WTC11 (cell line): ENCODE data around the gene KCND3. TPM values are rescaled to one million over a fixed set of nuclear protein-coding genes. Genes with fewer than 3 reads are reported as not detected.

Source experiments
- ATAC-seq: fragments of 200-7000 bp; cut with Tn5 transposase; 2 replicates; pipeline ENCODE4 v1.10.0; 2021; ENCODE audit warnings: mild to moderate bottlenecking, moderate library complexity
- CTCF ChIA-PET: fragments of 300-600 bp; sonication (Branson Sonifier 250); formaldehyde crosslinking; loops from one replicate; lab custom pipeline; 2021; ENCODE audit warnings: antibody characterized with exemption; lab: Charles Lee
- POLR2A ChIA-PET: fragments of 350-600 bp; sonication (Branson Sonifier 250); formaldehyde crosslinking; loops from one replicate; lab custom pipeline; 2021; ENCODE audit warnings: antibody characterized with exemption; lab: Charles Lee
- DNase-seq: peaks from one replicate; pipeline ENCODE4 v3.0.0; 2021; ENCODE audit warnings: low spot score
- H3K27ac Mint-ChIP-seq: 2 replicates; pipeline ENCODE4 v1.8.0; 2021; ENCODE audit warnings: mixed read lengths
- H3K27me3 Mint-ChIP-seq: 2 replicates; pipeline ENCODE4 v1.8.0; 2021; ENCODE audit warnings: low read depth, mild to moderate bottlenecking, moderate library complexity, mixed read lengths
- H3K36me3 Mint-ChIP-seq: 2 replicates; pipeline ENCODE4 v1.8.0; 2021; ENCODE audit warnings: mixed read lengths
- H3K4me1 Mint-ChIP-seq: 2 replicates; pipeline ENCODE4 v1.8.0; 2022; ENCODE audit warnings: mixed read lengths
- H3K4me3 Mint-ChIP-seq: 2 replicates; pipeline ENCODE4 v1.8.0; 2021; ENCODE audit warnings: mild to moderate bottlenecking, moderate library complexity, mixed read lengths
- H3K9me3 Mint-ChIP-seq: 2 replicates; pipeline ENCODE4 v1.8.0; 2021; ENCODE audit warnings: mixed read lengths
- CBFB ChIP-seq: sonication (generic); formaldehyde crosslinking; IDR thresholded peaks from 2 replicates; pipeline ENCODE4 v1.8.1; 2022; ENCODE audit warnings: mild to moderate bottlenecking, low read depth, missing genetic modification reagents
- CREB1 ChIP-seq: sonication (generic); formaldehyde crosslinking; IDR thresholded peaks from 2 replicates; pipeline ENCODE4 v1.8.0; 2023; ENCODE audit warnings: mild to moderate bottlenecking, missing genetic modification reagents
- CREM ChIP-seq: sonication (generic); formaldehyde crosslinking; IDR thresholded peaks from 2 replicates; pipeline ENCODE4 v1.8.1; 2022; ENCODE audit warnings: mild to moderate bottlenecking, missing genetic modification reagents, moderate library complexity
- ELF4 ChIP-seq: sonication (generic); formaldehyde crosslinking; IDR thresholded peaks from 2 replicates; pipeline ENCODE4 v1.8.1; 2022; ENCODE audit warnings: low read depth, mild to moderate bottlenecking, moderate library complexity, missing genetic modification reagents
- FOXJ3 ChIP-seq: sonication (generic); formaldehyde crosslinking; IDR thresholded peaks from 2 replicates; pipeline ENCODE4 v1.9.0; 2021; ENCODE audit warnings: missing genetic modification reagents, mild to moderate bottlenecking, borderline replicate concordance
- KAT7 ChIP-seq: sonication (generic); formaldehyde crosslinking; IDR thresholded peaks from 2 replicates; pipeline ENCODE4 v1.8.1; 2023; ENCODE audit warnings: missing genetic modification reagents, mild to moderate bottlenecking, borderline replicate concordance
- NFATC4 ChIP-seq: fragments of 250-450 bp; sonication (Bioruptor Pico); IDR thresholded peaks from 2 replicates; pipeline ENCODE4 v1.9.0; 2021; ENCODE audit warnings: mild to moderate bottlenecking
- OVOL2 ChIP-seq: fragments of 250-450 bp; sonication (Bioruptor Pico); IDR thresholded peaks from 2 replicates; pipeline ENCODE4 v1.9.0; 2021; ENCODE audit warnings: mild to moderate bottlenecking, borderline replicate concordance
- RELA ChIP-seq: sonication (generic); formaldehyde crosslinking; IDR thresholded peaks from 2 replicates; pipeline ENCODE4 v1.8.1; 2022; ENCODE audit warnings: missing genetic modification reagents, mild to moderate bottlenecking, borderline replicate concordance
- SMAD3 ChIP-seq: sonication (generic); formaldehyde crosslinking; IDR thresholded peaks from 2 replicates; pipeline ENCODE4 v1.8.0; 2022; ENCODE audit warnings: missing genetic modification reagents, mild to moderate bottlenecking, borderline replicate concordance
- TP53 ChIP-seq: sonication (generic); formaldehyde crosslinking; IDR thresholded peaks from 2 replicates; pipeline ENCODE4 v1.8.1; 2023; ENCODE audit warnings: mild to moderate bottlenecking, missing genetic modification reagents
- ZNF121 ChIP-seq: sonication (generic); formaldehyde crosslinking; IDR thresholded peaks from 2 replicates; pipeline ENCODE4 v1.8.0; 2023; ENCODE audit warnings: missing genetic modification reagents
- ZNF317 ChIP-seq: sonication (generic); formaldehyde crosslinking; IDR thresholded peaks from 2 replicates; pipeline ENCODE4 v1.8.1; 2023; ENCODE audit warnings: low read depth, mild to moderate bottlenecking, moderate library complexity, missing genetic modification reagents, borderline replicate concordance
- ZNF396 ChIP-seq: fragments of 250-450 bp; sonication (Bioruptor Pico); IDR thresholded peaks from 2 replicates; pipeline ENCODE4 v1.8.0; 2021; ENCODE audit warnings: mild to moderate bottlenecking, moderate library complexity, borderline replicate concordance
- ZNF416 ChIP-seq: fragments of 250-450 bp; sonication (Bioruptor Pico); IDR thresholded peaks from 2 replicates; pipeline ENCODE4 v1.9.0; 2021; ENCODE audit warnings: mild to moderate bottlenecking, inconsistent platforms
- total RNA-seq: library from RNA; stranded (reverse); gene quantifications from 3 replicates; pipeline ENCODE4 v1.2.3, GENCODE V29; 2021
- TF ChIP-seq, protein P1 (sequence below): sonication (generic); formaldehyde crosslinking; IDR thresholded peaks from 2 replicates; pipeline ENCODE4 v1.8.1; 2023; ENCODE audit warnings: mild to moderate bottlenecking, moderate library complexity, missing genetic modification reagents
- TF ChIP-seq, protein P2 (sequence below): sonication (generic); formaldehyde crosslinking; IDR thresholded peaks from 2 replicates; pipeline ENCODE4 v1.8.0; 2022; ENCODE audit warnings: mild to moderate bottlenecking, missing genetic modification reagents
- TF ChIP-seq, protein P3 (sequence below): sonication (generic); formaldehyde crosslinking; IDR thresholded peaks from 2 replicates; pipeline ENCODE4 v1.8.0; 2022; ENCODE audit warnings: missing genetic modification reagents
- TF ChIP-seq, protein P4 (sequence below): fragments of 200-600 bp; IDR thresholded peaks from 2 replicates; pipeline ENCODE4 v1.8.0; 2022; ENCODE audit warnings: antibody characterized with exemption
- TF ChIP-seq, protein P5 (sequence below): sonication (generic); formaldehyde crosslinking; IDR thresholded peaks from 2 replicates; pipeline ENCODE4 v1.8.1; 2022; ENCODE audit warnings: low read depth, missing genetic modification reagents, borderline replicate concordance

KCND3 gene
- total RNA-seq, 1 experiment from 2014 or later = 0.35 TPM

DNA sequence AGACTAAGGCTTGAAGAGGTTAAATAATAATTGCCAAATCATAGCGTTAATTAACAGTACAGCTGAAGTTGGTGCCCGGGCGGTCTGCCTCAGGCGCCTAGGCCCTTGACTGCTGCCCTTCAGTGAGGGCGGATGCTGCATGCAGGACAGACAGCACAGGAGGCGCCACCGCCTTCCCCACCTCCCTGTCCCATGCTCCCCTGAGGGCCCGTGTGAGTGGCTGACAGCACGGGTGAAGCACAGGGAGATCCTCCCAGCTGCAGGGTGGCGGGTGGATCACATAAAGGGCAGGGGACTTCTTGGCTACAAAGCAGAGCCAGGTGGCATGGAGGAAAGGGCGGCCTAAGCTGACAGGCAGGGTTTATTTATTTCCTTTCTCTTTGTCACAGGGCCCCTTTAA lies 184.7 kb downstream of the KCND3 start:
- no peak for TF ChIP-seq ELF4
- no peak for TF ChIP-seq NFATC4 (CRISPR knock-in tag)
- TF ChIP-seq, protein P1, sequence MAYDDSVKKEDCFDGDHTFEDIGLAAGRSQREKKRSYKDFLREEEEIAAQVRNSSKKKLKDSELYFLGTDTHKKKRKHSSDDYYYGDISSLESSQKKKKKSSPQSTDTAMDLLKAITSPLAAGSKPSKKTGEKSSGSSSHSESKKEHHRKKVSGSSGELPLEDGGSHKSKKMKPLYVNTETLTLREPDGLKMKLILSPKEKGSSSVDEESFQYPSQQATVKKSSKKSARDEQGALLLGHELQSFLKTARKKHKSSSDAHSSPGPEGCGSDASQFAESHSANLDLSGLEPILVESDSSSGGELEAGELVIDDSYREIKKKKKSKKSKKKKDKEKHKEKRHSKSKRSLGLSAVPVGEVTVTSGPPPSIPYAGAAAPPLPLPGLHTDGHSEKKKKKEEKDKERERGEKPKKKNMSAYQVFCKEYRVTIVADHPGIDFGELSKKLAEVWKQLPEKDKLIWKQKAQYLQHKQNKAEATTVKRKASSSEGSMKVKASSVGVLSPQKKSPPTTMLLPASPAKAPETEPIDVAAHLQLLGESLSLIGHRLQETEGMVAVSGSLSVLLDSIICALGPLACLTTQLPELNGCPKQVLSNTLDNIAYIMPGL (CRISPR knock-in tag) = no peak
- no peak for TF ChIP-seq RELA (CRISPR knock-in tag)
- no peak for TF ChIP-seq CREB1
- TF ChIP-seq TP53 = no peak
- TF ChIP-seq FOXJ3 = no peak
- TF ChIP-seq ZNF396 (CRISPR knock-in tag) = no peak
- no peak for TF ChIP-seq CREM (CRISPR knock-in tag)
- no peak for TF ChIP-seq OVOL2 (CRISPR knock-in tag)
- TF ChIP-seq ZNF317 (CRISPR knock-in tag) = no peak
- no peak for TF ChIP-seq SMAD3
- TF ChIP-seq ZNF121 = no peak
- TF ChIP-seq, protein P2, sequence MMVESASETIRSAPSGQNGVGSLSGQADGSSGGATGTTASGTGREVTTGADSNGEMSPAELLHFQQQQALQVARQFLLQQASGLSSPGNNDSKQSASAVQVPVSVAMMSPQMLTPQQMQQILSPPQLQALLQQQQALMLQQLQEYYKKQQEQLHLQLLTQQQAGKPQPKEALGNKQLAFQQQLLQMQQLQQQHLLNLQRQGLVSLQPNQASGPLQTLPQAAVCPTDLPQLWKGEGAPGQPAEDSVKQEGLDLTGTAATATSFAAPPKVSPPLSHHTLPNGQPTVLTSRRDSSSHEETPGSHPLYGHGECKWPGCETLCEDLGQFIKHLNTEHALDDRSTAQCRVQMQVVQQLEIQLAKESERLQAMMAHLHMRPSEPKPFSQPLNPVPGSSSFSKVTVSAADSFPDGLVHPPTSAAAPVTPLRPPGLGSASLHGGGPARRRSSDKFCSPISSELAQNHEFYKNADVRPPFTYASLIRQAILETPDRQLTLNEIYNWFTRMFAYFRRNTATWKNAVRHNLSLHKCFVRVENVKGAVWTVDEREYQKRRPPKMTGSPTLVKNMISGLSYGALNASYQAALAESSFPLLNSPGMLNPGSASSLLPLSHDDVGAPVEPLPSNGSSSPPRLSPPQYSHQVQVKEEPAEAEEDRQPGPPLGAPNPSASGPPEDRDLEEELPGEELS (CRISPR knock-in tag) = no peak
- TF ChIP-seq, protein P3, sequence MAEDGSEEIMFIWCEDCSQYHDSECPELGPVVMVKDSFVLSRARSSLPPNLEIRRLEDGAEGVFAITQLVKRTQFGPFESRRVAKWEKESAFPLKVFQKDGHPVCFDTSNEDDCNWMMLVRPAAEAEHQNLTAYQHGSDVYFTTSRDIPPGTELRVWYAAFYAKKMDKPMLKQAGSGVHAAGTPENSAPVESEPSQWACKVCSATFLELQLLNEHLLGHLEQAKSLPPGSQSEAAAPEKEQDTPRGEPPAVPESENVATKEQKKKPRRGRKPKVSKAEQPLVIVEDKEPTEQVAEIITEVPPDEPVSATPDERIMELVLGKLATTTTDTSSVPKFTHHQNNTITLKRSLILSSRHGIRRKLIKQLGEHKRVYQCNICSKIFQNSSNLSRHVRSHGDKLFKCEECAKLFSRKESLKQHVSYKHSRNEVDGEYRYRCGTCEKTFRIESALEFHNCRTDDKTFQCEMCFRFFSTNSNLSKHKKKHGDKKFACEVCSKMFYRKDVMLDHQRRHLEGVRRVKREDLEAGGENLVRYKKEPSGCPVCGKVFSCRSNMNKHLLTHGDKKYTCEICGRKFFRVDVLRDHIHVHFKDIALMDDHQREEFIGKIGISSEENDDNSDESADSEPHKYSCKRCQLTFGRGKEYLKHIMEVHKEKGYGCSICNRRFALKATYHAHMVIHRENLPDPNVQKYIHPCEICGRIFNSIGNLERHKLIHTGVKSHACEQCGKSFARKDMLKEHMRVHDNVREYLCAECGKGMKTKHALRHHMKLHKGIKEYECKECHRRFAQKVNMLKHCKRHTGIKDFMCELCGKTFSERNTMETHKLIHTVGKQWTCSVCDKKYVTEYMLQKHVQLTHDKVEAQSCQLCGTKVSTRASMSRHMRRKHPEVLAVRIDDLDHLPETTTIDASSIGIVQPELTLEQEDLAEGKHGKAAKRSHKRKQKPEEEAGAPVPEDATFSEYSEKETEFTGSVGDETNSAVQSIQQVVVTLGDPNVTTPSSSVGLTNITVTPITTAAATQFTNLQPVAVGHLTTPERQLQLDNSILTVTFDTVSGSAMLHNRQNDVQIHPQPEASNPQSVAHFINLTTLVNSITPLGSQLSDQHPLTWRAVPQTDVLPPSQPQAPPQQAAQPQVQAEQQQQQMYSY (CRISPR knock-in tag) = no peak
- TF ChIP-seq, protein P4, sequence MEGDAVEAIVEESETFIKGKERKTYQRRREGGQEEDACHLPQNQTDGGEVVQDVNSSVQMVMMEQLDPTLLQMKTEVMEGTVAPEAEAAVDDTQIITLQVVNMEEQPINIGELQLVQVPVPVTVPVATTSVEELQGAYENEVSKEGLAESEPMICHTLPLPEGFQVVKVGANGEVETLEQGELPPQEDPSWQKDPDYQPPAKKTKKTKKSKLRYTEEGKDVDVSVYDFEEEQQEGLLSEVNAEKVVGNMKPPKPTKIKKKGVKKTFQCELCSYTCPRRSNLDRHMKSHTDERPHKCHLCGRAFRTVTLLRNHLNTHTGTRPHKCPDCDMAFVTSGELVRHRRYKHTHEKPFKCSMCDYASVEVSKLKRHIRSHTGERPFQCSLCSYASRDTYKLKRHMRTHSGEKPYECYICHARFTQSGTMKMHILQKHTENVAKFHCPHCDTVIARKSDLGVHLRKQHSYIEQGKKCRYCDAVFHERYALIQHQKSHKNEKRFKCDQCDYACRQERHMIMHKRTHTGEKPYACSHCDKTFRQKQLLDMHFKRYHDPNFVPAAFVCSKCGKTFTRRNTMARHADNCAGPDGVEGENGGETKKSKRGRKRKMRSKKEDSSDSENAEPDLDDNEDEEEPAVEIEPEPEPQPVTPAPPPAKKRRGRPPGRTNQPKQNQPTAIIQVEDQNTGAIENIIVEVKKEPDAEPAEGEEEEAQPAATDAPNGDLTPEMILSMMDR = no peak
- TF ChIP-seq ZNF416 = no peak
- no peak for TF ChIP-seq KAT7 (CRISPR knock-in tag)
- TF ChIP-seq CBFB = no peak
- TF ChIP-seq, protein P5, sequence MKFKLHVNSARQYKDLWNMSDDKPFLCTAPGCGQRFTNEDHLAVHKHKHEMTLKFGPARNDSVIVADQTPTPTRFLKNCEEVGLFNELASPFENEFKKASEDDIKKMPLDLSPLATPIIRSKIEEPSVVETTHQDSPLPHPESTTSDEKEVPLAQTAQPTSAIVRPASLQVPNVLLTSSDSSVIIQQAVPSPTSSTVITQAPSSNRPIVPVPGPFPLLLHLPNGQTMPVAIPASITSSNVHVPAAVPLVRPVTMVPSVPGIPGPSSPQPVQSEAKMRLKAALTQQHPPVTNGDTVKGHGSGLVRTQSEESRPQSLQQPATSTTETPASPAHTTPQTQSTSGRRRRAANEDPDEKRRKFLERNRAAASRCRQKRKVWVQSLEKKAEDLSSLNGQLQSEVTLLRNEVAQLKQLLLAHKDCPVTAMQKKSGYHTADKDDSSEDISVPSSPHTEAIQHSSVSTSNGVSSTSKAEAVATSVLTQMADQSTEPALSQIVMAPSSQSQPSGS = no peak
- DNase-seq (peak; percentile 21), ATAC-seq (peak; percentile 67)
- no peak overlapping the region for H3K4me3 Mint-ChIP-seq
- no peaks in the 10 kb centered on the region for H3K27me3 Mint-ChIP-seq
- H3K9me3 Mint-ChIP-seq = no peaks in the 10 kb centered on the region
- no peaks in the 10 kb centered on the region for H3K4me1 Mint-ChIP-seq
- ChIA-PET CTCF (no interaction called here), POLR2A (no interaction called here)
- no peak overlapping the region for H3K27ac Mint-ChIP-seq
- no peaks in the 10 kb centered on the region for H3K36me3 Mint-ChIP-seq
